GM21381 (cell line): Measurements from ENCODE around the gene CTDP1.
"Not testable (repeated sequence)": the region's sequence is repeated elsewhere in the genome, so short reads cannot be mapped to it uniquely, and the experiment has no call there.

Experiments
- ATAC-seq: cut with Tn5 transposase; IDR thresholded peaks from one replicate; pipeline ENCODE4 v1.9.1; 2021; ENCODE audit warnings: mild to moderate bottlenecking, moderate library complexity; ENCODE audit not compliant: unreplicated experiment

The CTDP1 gene

DNA sequence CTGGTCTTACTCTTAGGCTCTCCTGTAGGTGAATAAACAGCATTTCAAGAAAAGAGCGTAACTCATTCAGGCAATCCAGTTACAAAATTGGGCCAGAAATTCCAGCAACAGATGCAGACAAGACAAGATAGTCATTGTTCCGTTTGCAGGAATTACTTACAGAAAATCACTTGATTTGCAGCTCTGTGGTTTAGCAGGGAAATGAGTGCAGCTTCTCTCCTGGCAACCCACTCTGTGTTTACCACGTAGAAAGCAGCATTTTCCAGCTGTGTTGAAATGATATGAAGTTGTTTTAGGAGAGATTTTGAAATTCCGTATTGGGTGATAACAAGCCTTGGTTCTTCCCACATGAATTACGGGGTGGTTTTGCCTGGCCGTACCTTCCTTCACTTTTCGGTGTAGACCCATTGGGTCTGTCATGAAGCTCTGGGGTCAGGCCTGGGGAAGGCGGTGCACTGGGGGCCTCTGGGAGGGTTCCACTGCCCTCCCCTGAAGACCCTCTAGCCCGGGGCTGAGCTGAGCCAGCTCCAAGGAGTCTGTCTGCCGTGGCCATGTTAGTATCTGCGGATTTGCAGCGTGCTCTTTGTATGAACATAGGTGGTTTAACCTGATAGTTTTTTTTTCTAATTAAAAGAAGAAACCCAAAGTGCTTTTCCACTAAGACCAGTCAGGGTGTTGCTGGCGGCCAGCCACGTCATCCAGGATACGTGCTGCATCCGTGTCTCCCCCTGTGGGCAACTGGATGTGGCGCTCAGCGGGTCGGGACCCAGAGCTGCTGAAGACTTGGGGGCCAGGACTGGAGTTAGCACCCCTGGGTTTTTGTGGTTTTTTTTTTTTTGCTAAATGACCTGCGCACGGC is 59.2 kb downstream of the CTDP1 start:
- no peak for ATAC-seq

DNA sequence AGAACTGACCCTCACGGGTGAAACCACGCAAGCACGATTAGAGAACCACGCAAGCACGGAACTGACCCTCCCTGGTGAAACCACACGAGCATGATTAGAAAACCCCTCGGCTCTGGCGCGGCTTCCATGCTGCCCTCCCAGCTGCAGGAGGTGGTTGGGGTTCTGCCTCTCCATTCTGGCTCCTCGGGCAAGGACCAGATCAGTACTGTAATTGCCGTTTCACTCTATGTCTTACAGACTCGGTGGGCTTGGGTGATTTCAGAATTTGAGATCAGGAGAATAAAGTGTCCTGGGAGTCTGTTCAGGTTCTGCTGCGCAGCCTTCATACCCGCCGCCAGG is 59.8 kb downstream of the CTDP1 start:
- ATAC-seq = no peak

GRCh38 chr18:79740047-79740446 is 60.4 kb downstream of the CTDP1 start:
- not testable (repeated sequence) for ATAC-seq

- no peak for ATAC-seq
Observed at GRCh38 chr18:79740521-79741361, 61.1 kb downstream of the CTDP1 start.

GRCh38 chr18:79741362-79741700 is 61.7 kb downstream of the CTDP1 start:
- ATAC-seq = no peak

GRCh38 chr18:79742076-79742475 is 62.5 kb downstream of the CTDP1 start:
- ATAC-seq = no peak

DNA sequence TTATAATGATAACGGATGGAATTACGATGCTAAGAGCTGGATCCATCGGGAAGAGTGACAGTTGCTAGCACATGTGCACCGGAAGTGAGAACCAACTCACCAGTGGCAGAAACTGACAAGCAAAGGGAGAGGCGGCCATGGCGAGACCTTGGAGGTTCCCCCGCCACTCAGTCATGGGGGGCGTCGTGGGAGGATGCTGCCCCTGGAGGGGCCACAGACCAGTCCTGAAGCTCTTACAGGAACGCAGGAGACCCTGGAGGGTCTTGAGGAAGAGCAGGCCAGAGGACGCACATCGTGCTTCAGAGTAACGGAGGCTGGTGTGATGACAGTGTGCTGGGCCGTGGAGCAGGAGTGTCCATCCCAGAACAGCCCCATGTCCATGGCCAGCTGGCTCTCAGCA is 65.0 kb downstream of the CTDP1 start:
- no peak for ATAC-seq

- no peak for ATAC-seq
Observed at GRCh38 chr18:79746730-79747129, 67.1 kb downstream of the CTDP1 start.

DNA sequence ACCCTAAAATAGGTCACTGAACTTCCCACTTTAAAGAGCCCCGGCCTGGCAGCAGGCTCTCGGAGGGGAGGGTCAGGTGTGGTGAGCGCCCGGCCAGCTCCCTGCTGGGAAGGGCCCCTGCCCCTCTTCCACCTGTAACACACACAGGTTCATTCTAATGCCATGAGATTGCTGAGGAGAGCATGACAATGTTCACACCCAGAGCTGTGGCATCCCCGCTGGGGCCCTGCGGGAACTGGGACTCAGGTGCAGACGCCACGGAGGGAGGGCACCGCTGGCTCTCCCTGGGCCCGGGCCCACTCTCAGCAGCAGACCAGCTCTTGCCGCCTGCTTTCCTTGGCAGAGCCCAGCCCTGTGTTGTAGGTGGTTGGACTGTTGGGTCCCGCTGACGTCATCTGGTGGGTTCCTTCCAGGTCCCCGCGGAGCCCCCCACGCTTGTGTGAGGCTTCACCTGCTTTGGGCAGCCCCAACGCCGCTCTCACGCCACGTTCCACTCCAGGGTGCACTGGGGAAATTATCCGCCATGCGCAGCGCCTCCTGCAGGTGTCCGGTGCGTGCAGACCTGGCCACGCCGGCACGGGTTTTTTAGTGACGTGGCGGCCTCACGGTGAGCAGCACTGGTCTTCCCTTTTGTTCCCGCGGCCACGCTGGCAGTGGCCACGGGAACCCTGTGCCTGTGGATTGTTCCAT is 67.7 kb downstream of the CTDP1 start:
- ATAC-seq = no peak

- ATAC-seq = no peak
Observed at GRCh38 chr18:79748321-79749180, 68.9 kb downstream of the CTDP1 start.

GRCh38 chr18:79749251-79750191 is 69.9 kb downstream of the CTDP1 start:
- ATAC-seq = no peak

DNA sequence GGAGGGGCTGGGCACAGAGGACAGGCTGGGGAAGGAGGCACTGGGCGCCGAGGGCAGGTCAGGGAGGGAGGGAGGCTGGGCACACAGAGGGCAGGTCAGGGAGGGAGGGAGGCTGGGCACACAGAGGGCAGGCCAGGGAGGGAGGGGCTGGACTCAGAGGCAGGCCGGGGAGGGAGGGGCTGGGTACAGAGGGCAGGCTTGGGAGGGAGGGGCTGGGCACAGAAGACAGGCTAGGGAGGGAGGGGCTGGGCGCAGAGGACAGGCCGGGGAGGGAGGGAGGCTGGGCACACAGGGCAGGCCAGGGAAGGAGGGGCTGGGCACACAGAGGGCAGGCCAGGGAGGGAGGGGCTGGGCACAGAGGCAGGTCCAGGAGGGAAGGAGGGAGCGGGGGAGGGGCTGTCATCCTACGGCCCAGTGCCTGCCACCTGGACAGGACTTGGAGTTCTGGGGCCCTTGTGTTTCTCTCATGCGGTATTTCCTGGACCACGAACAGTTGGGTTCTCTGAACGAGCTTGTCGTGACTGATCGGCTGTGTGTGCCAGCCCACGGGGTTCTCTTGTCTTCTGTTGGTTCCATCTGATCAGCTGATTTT is 71.5 kb downstream of the CTDP1 start:
- ATAC-seq = no peak

- not testable (repeated sequence) for ATAC-seq
Observed at GRCh38 chr18:79751918-79752578, 72.4 kb downstream of the CTDP1 start.

DNA sequence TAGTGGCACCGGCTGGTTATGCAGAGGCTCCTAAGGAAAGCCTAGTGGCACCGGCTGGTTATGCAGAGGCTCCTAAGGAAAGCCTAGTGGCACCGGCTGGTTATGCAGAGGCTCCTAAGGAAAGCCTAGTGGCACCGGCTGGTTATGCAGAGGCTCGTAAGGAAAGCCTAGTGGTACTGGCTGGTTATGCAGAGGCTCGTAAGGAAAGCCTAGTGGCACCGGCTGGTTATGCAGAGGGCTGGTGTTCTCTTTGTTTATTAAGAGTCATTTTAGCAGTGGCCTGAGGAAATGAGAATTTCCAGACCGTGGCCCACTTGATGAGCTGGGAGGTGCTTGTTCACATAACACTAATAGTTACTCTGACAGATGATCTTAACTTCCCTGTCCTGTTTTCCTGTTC is 73.3 kb downstream of the CTDP1 start:
- ATAC-seq = not testable (repeated sequence)

GRCh38 chr18:79753391-79753851 is 73.8 kb downstream of the CTDP1 start:
- ATAC-seq = no peak

- ATAC-seq = no peak
Observed at GRCh38 chr18:79754022-79754761, 74.6 kb downstream of the CTDP1 start.

DNA sequence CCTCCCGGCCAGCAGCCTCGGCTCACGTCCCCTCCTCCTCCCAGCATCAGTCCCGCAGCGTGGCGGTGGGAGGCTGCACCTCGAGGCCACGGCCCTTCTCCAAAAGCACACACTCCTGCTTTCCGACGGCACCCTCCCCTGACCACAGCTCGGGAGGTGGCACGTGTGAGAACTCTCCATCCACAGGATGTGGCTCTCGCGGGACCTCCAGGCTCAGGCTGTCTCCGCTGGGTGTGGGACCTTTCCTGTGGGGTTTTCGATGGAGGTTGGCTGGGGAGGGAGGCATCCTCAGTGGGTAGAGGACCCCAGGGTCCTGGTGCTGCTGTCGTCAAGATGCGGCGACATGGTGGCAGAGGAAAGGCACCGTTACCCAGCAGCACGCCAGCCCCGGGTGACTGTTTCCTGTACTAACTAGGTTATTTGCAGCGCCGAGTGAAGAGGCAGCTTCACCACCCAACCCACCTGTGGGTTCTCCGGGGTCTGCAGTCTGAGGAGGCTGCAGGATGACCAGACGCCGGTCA is 75.3 kb downstream of the CTDP1 start:
- ATAC-seq = no peak
